Panc1 (cell line): ENCODE data around the gene CDCA4.

Experiments
- POLR2AphosphoS5 ChIP-seq: IDR thresholded peaks from 2 replicates; pipeline ENCODE4 v1.6.1; 2012; ENCODE audit warnings: mild to moderate bottlenecking, low read depth, low read length, moderate library complexity
- REST ChIP-seq, 2 experiments: IDR thresholded peaks; 2 replicates each; pipeline ENCODE4 v1.6.1; 2011 to 2012; ENCODE audit warnings: low read depth in 2 of 2, control low read depth in 1 of 2, low read length in 1 of 2, mild to moderate bottlenecking in 1 of 2, moderate library complexity in 1 of 2; ENCODE audit not compliant: insufficient read depth in 1 of 2
- SIN3A ChIP-seq: IDR thresholded peaks from 2 replicates; pipeline ENCODE4 v1.6.1; 2012; ENCODE audit warnings: low read depth, mild to moderate bottlenecking, low read length, moderate library complexity, borderline replicate concordance; ENCODE audit not compliant: insufficient read depth
- TCF7L2 ChIP-seq: IDR thresholded peaks from 2 replicates; pipeline ENCODE4 v1.6.1; 2011; ENCODE audit warnings: mild to moderate bottlenecking, low read depth, low read length, inconsistent platforms
- TF ChIP-seq, protein P1 (sequence below): fragments of 450-650 bp; IDR thresholded peaks from 2 replicates; pipeline ENCODE4 v1.5.1; 2017; ENCODE audit warnings: mild to moderate bottlenecking

GRCh38 chr14:104991896-104992230 is 29.0 kb downstream of the CDCA4 start:
- TF ChIP-seq, protein P1, sequence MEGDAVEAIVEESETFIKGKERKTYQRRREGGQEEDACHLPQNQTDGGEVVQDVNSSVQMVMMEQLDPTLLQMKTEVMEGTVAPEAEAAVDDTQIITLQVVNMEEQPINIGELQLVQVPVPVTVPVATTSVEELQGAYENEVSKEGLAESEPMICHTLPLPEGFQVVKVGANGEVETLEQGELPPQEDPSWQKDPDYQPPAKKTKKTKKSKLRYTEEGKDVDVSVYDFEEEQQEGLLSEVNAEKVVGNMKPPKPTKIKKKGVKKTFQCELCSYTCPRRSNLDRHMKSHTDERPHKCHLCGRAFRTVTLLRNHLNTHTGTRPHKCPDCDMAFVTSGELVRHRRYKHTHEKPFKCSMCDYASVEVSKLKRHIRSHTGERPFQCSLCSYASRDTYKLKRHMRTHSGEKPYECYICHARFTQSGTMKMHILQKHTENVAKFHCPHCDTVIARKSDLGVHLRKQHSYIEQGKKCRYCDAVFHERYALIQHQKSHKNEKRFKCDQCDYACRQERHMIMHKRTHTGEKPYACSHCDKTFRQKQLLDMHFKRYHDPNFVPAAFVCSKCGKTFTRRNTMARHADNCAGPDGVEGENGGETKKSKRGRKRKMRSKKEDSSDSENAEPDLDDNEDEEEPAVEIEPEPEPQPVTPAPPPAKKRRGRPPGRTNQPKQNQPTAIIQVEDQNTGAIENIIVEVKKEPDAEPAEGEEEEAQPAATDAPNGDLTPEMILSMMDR = no peak
- TF ChIP-seq REST (IDR thresholded peaks at IDR 0.05; ENCODE audit: insufficient read depth in 1 of 2, low read depth in 2 of 2, low read length in 1 of 2) = no peak
- TF ChIP-seq POLR2AphosphoS5 = no peak
- TF ChIP-seq TCF7L2 = no peak
- TF ChIP-seq SIN3A = no peak
